GM18519 (cell line): ENCODE results near the gene LY6G6D.
A peak's percentile ranks its signal among the peaks of the same experiment; 100 is the strongest.

Experiments used
- ATAC-seq: cut with Tn5 transposase; IDR thresholded peaks from one replicate; pipeline ENCODE4 v1.9.1; 2021; ENCODE audit warnings: mild to moderate bottlenecking, moderate library complexity; ENCODE audit not compliant: unreplicated experiment, low FRiP score

The LY6G6D gene

GRCh38 chr6:31733734-31734133, 18.6 kb downstream of the LY6G6D start:
- no peak for ATAC-seq

- no peak for ATAC-seq
Measured at GRCh38 chr6:31734247-31734820, 19.2 kb downstream of the LY6G6D start.

GRCh38 chr6:31734821-31735406, 19.8 kb downstream of the LY6G6D start:
- ATAC-seq, result no peak

GRCh38 chr6:31736021-31736767, 21.0 kb downstream of the LY6G6D start, which contains the start of gene CLIC1:
Gene CLIC1 (minus strand): TSS chr6:31736530. CDS start chr6:31736300, 230 bp downstream.
- no peak for ATAC-seq

GRCh38 chr6:31736768-31737314, 21.7 kb downstream of the LY6G6D start:
- ATAC-seq, result no peak

GRCh38 chr6:31737315-31737990, 22.3 kb downstream of the LY6G6D start:
- no peak for ATAC-seq

- ATAC-seq, result no peak
Measured at GRCh38 chr6:31737991-31738979, 23.1 kb downstream of the LY6G6D start.

GRCh38 chr6:31739639-31740396, 24.7 kb downstream of the LY6G6D start, which contains the start of gene MSH5:
Gene MSH5 (plus strand): TSS chr6:31740005. CDS start chr6:31740467, 462 bp downstream.
- peak; percentile 66 for ATAC-seq

GRCh38 chr6:31740397-31741223, 25.5 kb downstream of the LY6G6D start:
- no peak for ATAC-seq

- ATAC-seq, result no peak
Measured at GRCh38 chr6:31741815-31742214, 26.7 kb downstream of the LY6G6D start.

GRCh38 chr6:31742894-31743293, 27.7 kb downstream of the LY6G6D start:
- ATAC-seq, result no peak

- ATAC-seq, result no peak
Measured at GRCh38 chr6:31744422-31744821, 29.3 kb downstream of the LY6G6D start.

GRCh38 chr6:31749301-31750036, 34.3 kb downstream of the LY6G6D start:
- ATAC-seq, result no peak

GRCh38 chr6:31750411-31751022, 35.4 kb downstream of the LY6G6D start:
- no peak for ATAC-seq

GRCh38 chr6:31752739-31753319, 37.7 kb downstream of the LY6G6D start:
- no peak for ATAC-seq

GRCh38 chr6:31758281-31758680, 43.1 kb downstream of the LY6G6D start:
- no peak for ATAC-seq

- no peak for ATAC-seq
Measured at GRCh38 chr6:31760790-31761189, 45.6 kb downstream of the LY6G6D start.
